Ovary (tissue), 9 donors: ENCODE data around the gene CTNNA1. TPM values are rescaled to one million over a fixed set of nuclear protein-coding genes. Genes with fewer than 3 reads are reported as not detected.
"Not testable (repeated sequence)": the region's sequence is repeated elsewhere in the genome, so short reads cannot be mapped to it uniquely, and the experiment has no call there.

Source experiments
- DNase-seq, 5 donors: peaks; one replicate each; pipeline ENCODE4 v3.0.0-alpha.2; 2019 to 2020
- H3K27ac ChIP-seq, 2 donors: fragments of 200-600 bp; one replicate each; pipeline versions ENCODE4 v1.5.1 to v1.8.0; 2019 to 2022
- H3K27me3 ChIP-seq: fragments of 200-600 bp; one replicate; pipeline ENCODE4 v1.8.0; 2022
- H3K36me3 ChIP-seq: fragments of 200-600 bp; sonication (generic); one replicate; pipeline ENCODE4 v1.5.1; 2019
- H3K4me1 ChIP-seq: one replicate; pipeline ENCODE4 v1.8.1; 2013; ENCODE audit warnings: mild to moderate bottlenecking, moderate library complexity; ENCODE audit not compliant: insufficient read depth
- H3K4me3 ChIP-seq: fragments of 200-600 bp; sonication (generic); one replicate; pipeline ENCODE4 v1.5.1; 2017
- H3K9me3 ChIP-seq, 2 donors: fragments of 200-600 bp in 1 of 2; sonication (generic) in 1 of 2; one replicate each; pipeline versions ENCODE4 v1.5.1 to v1.8.1; 2013 to 2019; ENCODE audit warnings: mild to moderate bottlenecking in 1 of 2, moderate library complexity in 1 of 2
- CTCF ChIP-seq, 3 donors: fragments of 450-650 bp in 2 of 3; fragments of 200-600 bp in 1 of 3; IDR thresholded peaks; one replicate each; pipeline versions ENCODE4 v1.5.1 to v1.8.0; 2016 to 2022; ENCODE audit warnings: antibody characterized with exemption in 3 of 3, mild to moderate bottlenecking in 1 of 3
- EP300 ChIP-seq: sonication (generic); formaldehyde crosslinking; IDR thresholded peaks from one replicate; pipeline ENCODE4 v1.6.1; 2017; ENCODE audit warnings: antibody characterized with exemption
- POLR2A ChIP-seq: fragments of 450-650 bp; IDR thresholded peaks from one replicate; pipeline ENCODE4 v1.6.1; 2017; ENCODE audit warnings: antibody characterized with exemption, mild to moderate bottlenecking, moderate library complexity
- WGBS, 3 donors: extraction: QIAGEN DNeasy Blood & Tissue Kit in 1 of 3; methylation state at CpG; one replicate each; pipeline versions ENCODE4 v1.1.5 to v1.1.7; 2013 to 2017; 5-methylcytosine and 5-hydroxymethylcytosine counted together
- intact Hi-C, 4 donors: fragments of 100-400 bp; cut with DNase I; formaldehyde crosslinking; loops; one replicate each; pipeline versions ENCODE4 v1.11.0 to v1.15.1; 2022 to 2023
- polyA plus RNA-seq, 2 donors: library from polyadenylated mRNA; stranded (reverse); fragments of 200-250 nt in 1 of 2; fragments of 350-450 nt in 1 of 2; fragmentation: Illumina TruSeq in 1 of 2; extraction: RNeasy Lipid Tissue Mini Kit (QIAGEN cat#74804) in 1 of 2; gene quantifications; one replicate each; pipeline ENCODE4 v1.2.3, GENCODE V29; 2013 to 2014
- total RNA-seq, 7 donors: library from RNA; depleted of rRNA in 2 of 7; stranded (reverse); fragments of >200 nt in 2 of 7; fragmentation: NEBNext Ultra II Directional in 3 of 7; extraction: Animal tissue kit (Norgen Biotek cat#: 25700) in 3 of 7; gene quantifications; one replicate each; pipeline versions ENCODE4 v1.1.0 to v1.2.4, GENCODE V29; 2016 to 2023
- donor health status: DM: no; HTN: no; CAD: no; lungs with moderate emphysema.
- donor health status: DM: no; HTN: no; CAD: no.
- donor health status: Bipolar disorder and iron deficiency.
- donor health status: DM: yes; HTN: yes; CAD: no.
- donor health status: DM: no; HTN: no; CAD: no.
- donor health status: DM: yes; HTN: yes; CAD: no.

The CTNNA1 gene
- total and polyA plus RNA-seq, 9 donors, result 125 to 306 (median 230) TPM

DNA sequence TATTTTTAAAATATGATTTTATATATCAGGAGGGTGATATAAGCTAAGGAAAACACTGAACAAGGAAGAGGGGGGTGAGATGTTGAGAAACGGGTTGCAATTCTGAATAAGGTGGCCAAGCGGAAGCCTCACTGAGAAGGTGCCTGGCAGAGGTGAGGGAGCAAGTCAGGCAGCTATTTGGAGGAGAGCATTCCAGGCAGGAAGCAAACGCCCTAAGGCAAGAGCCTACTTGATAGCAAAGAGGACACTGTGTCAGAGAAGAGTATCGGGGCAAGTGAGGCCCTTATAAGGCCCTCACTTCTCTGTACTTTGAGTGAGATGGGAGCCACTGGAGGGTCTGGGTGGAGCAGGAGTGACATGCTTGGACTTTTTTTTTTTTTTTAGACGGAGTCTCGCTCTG lies 8.0 kb upstream of the CTNNA1 start:
- intact Hi-C loops, result no loop called here
- Histone ChIP-seq H3K36me3 (no peaks in the 10 kb centered on the region), H3K27ac (no peak overlapping the region), H3K9me3 (no peaks in the 10 kb centered on the region), H3K27me3 (no peaks in the 10 kb centered on the region), H3K4me3 (no peak overlapping the region), H3K4me1 (no peaks in the 10 kb centered on the region)
- TF ChIP-seq CTCF (IDR thresholded peaks at IDR 0.05) (no peak), EP300 (no peak), POLR2A (no peak)
- DNase-seq, result no peak
- 94 to 95% (median 95%) methylated on average over 6 of the region's 6 CpGs for WGBS, 3 donors

DNA sequence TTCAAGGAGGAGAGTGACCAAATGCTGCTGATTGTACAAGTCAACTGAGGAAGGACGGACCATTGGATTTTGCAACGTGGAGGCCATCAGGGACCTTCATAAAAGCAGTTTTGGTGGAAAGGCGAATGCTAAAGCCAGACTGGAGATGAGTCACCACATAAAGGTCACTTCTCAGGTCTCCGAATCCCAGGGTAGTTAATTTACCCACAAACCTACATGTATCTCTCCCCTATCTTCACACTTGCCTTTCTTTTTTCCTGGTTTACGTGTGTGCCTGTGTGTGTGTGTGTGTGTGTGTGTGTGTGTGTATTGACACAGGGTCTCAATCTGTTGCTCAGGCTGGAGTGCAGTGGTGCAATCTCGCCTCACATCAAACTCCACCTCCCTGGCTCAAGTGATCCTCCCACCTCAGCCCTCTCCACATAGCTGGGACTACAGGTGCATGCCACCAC lies 4.6 kb upstream of the CTNNA1 start:
- no peaks in the 10 kb centered on the region for H3K36me3 ChIP-seq
- H3K4me1 ChIP-seq, result no peaks in the 10 kb centered on the region
- no peak overlapping the region for H3K4me3 ChIP-seq
- H3K9me3 ChIP-seq, result no peaks in the 10 kb centered on the region
- TF ChIP-seq EP300 (no peak), CTCF (IDR thresholded peaks at IDR 0.05) (no peak), POLR2A (no peak)
- H3K27me3 ChIP-seq, result no peaks in the 10 kb centered on the region
- H3K27ac ChIP-seq, result no peak overlapping the region
- intact Hi-C loops, result no loop called here
- no peak for DNase-seq
- 77 to 80% (median 79%) methylated on average over 6 of the region's 6 CpGs for whole genome bisulfite sequencing, 3 donors

DNA sequence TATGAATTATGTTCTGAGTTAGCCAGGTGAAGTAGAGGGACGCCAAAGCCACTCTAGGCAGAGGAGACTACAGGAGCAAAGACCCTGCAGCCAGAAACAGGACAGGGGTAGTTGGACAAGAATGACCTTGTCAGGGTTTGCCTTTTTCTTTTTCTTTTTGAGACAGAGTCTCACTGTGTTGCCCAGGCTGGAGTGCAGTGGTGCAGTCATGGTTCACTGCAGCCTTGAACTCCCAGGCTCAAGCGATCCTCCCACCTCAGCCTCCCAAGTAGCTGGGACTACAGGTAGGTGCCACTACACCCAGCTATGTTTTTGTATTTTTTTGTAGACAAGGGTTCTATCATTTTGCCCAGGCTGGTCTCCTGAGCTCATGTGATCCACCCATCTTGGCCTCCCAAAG lies 1.9 kb upstream of the CTNNA1 start:
- 90 to 98% (median 93%) methylated on average over 2 of the region's 2 CpGs for WGBS, 3 donors
- DNase-seq, H3K4me1 ChIP-seq, H3K27ac ChIP-seq, H3K9me3 ChIP-seq, H3K36me3 ChIP-seq, H3K27me3 ChIP-seq, H3K4me3 ChIP-seq: not testable (repeated sequence)
- intact Hi-C loops, result loop anchor here in 2 of 4 donors (5.0 to 10.0 kb wide), 2 partner anchors 174 to 177 kb away; partner anchors contain the start of gene HSPA9 (in 2 of the 2)

DNA sequence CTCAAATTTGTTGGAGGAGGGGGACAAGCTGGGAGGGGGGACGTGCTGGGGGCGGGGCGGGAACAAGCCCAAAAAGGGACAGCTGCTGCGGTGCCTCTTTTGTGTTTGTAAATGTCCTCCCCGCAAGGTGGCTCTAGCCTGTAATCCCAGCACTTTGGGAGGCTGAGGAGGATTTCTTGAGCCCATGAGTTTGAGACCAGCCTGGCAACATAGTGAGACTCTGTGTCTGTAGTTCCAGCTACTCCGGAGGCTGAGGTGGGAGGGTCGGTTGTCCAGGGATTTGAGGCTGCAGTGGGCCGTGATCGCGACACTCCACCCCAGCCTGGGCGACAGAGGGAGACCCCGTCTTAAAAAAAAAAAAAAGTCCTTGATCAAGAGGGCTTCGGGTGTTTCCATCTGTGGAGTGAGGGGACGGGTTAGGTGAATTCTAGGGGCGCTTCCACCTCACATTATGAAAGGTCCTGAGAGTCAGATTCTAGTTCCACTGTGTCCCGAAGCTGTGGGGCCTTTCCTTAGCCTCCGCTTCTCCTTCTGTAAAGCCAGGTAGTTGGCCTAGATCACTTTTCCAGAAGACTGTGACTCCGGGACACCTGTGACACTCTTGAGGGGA lies 779 bp upstream of the CTNNA1 start:
- Histone ChIP-seq H3K27ac (peak overlapping the region; percentile 97), H3K4me1 (peaks cover 10% of the 10 kb centered on the region), H3K27me3 (no peaks in the 10 kb centered on the region), H3K9me3 (no peaks in the 10 kb centered on the region), H3K36me3 (no peaks in the 10 kb centered on the region), H3K4me3 (peak overlapping the region; percentile 94)
- WGBS, 3 donors, result 20 to 25% (median 24%) methylated on average over 18 of the region's 18 CpGs
- intact Hi-C loops, result loop anchor here in 2 of 4 donors (5.0 to 10.0 kb wide), 2 partner anchors 175 to 178 kb away; partner anchors contain the start of gene HSPA9 (in 2 of the 2)
- TF ChIP-seq POLR2A, result no peak
- no peak for TF ChIP-seq EP300
- no peak for TF ChIP-seq CTCF (IDR thresholded peaks at IDR 0.05)
- DNase-seq, result peak in 4 of 5 donors; percentile 28 to 42 (median 33)
